HG03159 (cell line): ENCODE data around the gene MYBPHL.

Experiments used
- ATAC-seq: cut with Tn5 transposase; IDR thresholded peaks from one replicate; pipeline ENCODE4 v1.9.1; 2021; ENCODE audit warnings: mild to moderate bottlenecking, moderate library complexity; ENCODE audit not compliant: unreplicated experiment

Gene MYBPHL

DNA sequence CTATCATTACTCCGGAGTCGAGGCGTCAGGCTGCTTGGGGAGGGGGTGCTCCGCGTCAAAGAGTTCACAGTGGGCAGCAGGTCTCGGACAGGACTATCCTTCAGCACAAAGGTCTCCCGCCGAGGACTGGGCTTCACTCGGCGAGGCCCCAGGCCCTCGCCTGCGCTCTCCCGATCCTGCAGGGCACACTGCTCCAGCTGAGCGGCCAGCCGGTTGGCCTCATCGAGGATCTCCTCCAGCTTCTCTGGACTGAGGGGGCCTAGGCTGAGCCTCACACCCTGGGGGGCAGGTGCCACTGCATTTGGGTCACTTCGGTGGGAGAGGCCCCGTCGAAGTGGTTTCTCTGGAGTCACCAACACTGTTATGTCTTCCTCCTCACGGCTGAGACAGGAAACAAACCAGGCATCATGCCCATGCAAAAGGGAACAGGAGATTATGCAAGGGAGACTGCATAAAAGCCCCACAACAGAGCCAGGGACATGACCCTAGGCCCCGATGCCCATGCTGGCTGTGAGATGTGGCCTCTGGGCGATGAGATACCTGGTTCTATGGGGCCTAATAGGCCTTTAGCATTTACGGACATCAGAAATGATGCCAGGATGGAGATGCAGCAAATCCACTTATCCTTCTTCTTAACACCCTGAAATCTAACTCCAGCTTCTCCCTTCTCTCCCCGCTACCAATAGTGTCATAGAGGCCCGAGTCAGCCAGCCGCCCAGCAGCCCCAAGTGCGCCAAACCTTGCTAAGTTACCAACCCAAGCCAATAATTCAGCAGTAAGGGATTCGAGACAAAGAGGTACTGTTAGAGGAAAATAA is 24.9 kb downstream of the MYBPHL start:
- no peak for ATAC-seq

DNA sequence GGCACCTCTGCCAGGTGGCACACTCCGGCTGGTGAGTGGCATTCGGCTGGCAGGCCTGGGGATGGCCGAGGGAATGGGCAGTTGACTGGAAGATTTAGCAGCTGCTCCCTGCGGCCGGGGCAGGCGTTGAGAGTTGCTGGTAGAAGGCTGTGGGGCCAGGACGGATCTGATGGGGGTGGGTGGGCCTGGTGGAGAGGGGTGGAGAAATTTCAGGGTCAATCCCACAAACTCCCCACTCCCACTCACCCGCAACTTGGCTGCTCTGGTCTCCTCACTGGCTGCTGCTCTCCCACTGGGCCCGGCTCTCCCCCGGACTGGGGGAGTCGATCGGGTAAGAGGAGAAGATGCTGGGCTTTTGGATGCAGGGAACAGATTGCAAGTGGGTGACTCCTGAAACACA is 25.9 kb downstream of the MYBPHL start:
- no peak for ATAC-seq

DNA sequence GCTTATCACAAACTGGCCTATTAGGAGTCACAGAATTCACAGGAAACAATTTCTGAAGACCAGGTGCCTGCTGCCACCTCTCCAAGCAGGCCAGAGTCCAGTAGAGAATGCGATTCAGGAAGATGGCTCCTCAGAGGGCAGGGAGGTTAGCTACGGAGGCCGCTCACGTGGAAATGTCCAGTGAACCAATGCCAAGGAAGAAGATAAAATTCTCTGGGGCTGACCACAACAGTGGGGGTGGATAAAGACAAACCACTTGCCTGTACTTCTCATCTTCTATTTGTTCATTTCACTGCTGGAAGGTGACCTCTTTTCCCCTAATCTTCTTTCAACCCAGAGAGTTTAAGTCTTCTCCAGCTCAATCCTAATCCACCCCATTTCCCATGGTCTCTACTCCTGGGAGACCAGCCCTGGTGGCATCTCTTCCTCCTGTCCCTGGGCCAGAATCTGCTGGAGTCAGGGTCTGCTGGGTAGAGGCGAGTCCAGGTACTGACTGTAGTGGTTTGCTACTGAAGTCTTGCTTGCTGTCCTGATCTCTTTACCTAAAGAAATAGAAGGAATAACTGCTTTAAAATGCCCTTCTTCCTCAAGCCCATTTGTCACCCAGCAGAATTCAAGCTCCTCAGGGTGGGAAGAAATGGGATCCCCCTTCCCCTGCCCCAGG is 27.1 kb downstream of the MYBPHL start:
- ATAC-seq: no peak

DNA sequence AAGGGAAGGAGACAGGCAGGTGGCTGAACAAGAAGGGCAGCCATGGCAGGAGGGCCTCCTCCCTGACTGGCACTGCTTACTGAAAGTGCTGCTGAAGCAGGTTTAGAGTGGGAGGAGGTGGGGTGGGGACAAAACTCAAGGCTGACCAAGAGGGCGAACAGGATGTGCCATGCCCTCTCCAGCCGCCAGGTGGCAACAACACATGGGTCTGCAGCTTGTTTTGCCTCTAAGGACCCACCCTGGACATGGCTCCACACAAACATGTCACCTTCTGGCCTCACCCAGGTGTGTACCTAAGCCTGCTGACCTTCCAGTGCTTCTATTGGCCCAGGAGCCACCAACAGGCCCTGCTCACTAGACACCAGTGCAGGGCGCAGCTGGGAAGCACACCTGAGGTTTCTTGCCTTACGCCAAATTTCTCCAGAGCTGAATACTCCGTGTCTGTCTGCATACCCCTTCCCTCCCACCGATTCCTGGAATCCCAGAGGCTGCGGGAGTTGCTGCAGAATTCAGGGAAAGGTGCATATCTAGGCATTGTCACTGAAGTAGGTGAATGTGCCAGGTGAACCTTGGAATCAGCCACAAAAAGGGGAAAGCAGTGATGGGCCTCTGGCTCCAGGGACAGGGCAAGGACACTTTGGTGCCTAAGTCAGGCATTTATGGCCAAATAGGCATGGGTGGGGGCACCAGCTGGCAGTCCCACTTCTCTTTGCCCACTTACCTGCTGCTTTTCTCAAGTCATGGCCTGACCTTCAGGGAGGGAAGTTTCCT is 29.2 kb downstream of the MYBPHL start:
- peak; percentile 66 for ATAC-seq

DNA sequence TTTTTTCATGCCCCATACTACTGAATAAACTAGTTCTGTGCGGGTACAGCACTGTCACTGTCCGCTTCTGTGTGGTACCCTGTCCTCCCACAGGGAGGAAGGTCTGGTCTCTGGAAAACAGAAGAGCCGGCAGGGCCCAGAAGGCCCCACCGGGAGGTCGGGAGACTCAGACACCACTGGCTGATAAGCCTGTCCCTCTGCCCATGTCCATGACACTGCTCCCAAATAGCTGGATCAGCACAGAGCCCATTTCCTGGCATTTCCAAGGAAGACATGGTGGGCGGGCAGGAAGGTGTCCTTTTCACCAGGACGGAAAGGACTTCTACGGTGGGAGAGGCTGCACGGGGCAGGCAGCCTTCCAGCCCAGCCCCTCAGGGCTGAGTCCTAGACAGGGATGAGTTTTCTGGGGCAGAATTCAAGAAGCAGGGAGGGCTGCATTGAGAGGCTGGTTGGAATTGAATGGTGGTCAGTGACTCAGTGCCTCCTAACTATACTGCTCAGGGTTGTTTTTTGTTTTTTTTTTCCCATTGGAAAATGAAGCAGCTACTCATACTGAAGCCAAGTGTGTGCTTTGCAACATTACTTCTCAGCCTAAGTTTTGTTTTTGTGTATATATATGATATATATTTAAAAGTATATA is 31.0 kb downstream of the MYBPHL start:
- ATAC-seq: no peak

DNA sequence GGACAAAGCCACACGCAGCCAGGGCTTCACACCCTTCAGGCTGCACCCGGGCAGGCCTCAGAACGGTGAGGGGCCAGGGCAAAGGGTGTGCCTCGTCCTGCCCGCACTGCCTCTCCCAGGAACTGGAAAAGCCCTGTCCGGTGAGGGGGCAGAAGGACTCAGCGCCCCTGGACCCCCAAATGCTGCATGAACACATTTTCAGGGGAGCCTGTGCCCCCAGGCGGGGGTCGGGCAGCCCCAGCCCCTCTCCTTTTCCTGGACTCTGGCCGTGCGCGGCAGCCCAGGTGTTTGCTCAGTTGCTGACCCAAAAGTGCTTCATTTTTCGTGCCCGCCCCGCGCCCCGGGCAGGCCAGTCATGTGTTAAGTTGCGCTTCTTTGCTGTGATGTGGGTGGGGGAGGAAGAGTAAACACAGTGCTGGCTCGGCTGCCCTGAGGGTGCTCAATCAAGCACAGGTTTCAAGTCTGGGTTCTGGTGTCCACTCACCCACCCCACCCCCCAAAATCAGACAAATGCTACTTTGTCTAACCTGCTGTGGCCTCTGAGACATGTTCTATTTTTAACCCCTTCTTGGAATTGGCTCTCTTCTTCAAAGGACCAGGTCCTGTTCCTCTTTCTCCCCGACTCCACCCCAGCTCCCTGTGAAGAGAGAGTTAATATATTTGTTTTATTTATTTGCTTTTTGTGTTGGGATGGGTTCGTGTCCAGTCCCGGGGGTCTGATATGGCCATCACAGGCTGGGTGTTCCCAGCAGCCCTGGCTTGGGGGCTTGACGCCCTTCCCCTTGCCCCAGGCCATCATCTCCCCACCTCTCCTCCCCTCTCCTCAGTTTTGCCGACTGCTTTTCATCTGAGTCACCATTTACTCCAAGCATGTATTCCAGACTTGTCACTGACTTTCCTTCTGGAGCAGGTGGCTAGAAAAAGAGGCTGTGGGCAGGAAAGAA is 32.0 kb downstream of the MYBPHL start:
- no peak for ATAC-seq

DNA sequence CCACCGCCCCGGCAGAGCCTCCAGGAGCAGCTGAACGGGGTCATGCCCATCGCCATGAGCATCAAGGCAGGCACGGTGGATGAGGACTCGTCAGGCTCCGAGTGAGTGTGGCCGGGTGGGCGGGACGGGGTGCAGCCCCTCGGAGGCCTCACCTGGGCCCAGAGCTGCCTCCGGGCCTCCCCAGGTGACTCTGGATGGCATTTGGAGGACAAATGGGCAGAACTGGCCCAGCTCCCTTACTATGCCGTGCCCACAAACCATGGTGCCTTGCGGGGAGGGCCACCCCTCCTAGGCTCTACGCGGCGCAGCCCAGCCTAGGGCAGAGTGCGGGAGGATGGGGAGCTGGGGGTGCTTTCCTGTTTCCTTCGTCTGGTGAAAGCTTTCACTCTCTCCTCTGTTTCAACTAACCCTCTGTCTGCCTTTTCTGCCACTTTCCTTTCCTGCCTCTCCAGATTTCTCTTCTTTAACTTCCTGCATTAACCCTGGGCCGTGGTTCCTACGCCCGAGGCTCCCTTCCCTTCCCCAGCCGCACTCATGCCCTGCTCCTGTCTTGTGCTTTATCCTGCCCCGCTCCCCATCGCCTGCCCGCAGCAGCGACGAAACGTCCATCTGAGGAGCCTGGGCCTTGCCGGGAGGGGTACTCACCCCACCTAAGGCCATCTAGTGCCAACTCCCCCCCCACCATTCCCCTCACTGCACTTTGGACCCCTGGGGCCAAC is 33.1 kb downstream of the MYBPHL start:
- no peak for ATAC-seq

DNA sequence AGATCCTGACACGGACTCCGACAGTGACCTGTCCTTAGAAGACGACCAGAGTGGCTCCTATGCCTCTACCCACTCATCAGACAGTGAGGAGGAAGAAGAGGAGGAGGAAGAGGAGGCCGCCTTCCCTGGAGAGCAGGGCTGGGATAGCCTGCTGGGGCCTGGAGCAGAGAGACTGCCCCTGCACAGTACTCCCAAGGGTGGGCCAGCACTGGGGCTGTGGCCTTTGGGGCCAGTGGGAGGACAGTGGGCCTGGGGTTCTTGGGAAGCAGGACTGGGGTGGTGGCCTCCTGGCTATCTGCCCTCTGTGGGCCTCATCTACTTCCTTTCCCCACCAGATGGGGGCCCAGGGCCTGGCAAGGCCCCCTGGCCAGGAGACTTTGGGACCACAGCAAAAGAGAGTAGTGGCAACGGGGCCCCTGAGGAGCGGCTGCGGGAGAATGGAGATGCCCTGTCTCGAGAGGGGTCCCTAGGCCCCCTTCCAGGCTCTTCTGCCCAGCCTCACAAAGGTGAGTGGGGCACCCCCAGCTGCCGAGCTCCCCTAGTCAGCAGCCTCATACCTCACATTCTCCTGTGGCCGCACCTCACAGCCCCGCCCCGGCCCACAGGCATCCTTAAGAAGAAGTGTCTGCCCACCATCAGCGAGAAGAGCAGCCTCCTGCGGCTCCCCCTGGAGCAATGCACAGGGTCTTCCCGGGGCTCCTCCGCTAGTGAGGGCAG is 33.8 kb downstream of the MYBPHL start:
- no peak for ATAC-seq

DNA sequence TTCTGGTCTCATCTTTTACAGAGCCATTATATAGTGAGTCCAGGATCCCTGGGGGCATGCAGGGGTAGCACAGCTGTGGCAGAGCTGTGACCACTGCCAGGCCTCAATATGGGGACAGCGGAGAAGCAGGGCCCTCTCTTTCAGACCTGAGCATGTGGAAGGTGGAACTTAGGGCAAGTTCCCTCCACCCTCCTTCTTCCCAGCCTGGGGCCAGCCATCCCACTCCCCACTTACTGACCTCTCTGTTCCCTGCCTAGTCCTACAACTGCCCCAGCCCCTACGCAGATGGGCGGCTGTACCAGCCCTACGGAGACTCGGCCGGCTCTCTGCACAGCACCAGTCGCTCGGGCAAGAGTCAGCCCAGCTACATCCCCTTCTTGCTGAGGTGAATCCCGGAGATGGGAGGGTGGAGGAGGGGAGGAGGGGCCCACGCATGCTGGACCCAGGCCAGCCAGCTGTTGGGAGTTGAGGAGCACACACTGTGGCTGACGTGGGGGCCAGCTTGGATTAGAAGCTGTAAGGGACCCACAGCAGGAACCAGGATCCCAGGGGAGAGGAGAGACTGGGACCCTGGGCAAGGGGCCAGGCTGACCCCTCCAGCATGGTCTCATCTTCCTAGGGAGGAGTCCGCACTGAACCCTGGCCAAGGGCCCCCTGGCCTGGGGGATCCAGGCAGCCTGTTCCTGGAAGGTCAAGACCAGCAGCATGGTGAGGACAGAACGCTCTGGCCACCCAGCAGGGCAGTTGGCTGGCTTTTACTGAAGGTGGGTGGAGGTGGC is 34.6 kb downstream of the MYBPHL start:
- ATAC-seq: no peak

DNA sequence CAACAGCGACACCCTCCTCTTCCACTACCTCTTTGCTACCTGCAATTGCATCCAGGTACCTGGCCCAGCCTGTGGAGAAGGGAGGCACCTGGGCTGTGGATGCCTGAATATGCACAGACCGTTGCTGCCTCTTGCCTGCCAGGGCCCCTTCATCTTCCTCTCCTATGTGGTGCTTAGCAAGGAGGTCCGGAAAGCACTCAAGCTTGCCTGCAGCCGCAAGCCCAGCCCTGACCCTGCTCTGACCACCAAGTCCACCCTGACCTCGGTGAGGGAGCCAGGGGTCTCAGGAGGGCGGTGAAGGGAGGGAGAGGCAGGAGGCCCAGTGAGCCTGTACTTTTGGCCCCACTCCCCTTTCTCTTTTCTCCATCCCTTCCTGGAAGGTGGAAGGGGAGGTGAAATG is 35.4 kb downstream of the MYBPHL start:
- no peak for ATAC-seq

DNA sequence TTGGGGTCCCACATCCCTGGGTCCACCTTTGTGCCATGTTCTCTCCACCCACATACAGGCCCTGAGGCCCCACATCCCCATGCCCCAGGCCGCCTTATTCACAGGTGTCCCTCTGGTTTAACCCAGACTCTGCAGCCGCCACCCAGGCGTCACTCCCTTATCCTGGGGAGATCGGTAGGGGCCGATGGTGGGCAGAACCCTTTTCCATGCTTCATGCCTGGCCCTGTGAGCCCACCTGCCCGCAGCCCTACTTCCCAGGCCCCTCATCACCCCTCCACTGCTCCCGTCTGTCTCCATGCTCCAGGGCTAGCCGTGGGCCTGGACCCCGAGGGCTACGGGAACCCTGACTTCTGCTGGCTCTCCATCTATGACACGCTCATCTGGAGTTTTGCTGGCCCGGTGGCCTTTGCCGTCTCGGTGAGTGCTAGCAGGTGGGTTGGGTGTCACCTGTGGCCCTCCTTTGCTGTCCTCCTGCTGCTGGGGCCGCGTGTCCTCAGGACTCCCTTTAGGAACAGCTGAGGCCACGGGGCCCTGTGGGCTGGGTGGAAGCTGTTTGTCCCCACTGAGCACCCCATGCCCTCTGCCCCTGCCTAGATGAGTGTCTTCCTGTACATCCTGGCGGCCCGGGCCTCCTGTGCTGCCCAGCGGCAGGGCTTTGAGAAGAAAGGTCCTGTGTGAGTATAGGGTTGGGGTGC is 36.0 kb downstream of the MYBPHL start:
- ATAC-seq: no peak

DNA sequence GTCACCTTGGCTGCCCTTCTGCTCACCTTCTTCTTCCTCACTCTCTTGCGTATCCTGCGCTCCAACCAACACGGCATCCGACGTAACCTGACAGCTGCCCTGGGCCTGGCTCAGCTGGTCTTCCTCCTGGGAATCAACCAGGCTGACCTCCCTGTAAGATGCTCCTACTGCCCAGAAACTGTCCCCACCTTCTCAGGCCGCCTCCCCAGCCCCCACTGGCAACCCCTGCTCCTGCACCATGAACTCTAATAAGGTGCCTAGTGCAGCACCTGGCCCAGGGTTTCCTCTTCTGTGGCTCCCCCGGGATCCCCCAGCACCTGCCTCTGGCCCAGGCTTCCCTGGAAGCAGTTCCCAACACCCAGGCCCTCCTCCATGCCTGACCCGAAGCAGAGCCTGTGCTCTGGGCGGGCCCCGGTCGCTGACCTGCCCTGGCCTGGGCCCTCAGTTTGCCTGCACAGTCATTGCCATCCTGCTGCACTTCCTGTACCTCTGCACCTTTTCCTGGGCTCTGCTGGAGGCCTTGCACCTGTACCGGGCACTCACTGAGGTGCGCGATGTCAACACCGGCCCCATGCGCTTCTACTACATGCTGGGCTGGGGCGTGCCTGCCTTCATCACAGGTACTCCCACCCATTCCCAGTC is 36.7 kb downstream of the MYBPHL start:
- no peak for ATAC-seq

DNA sequence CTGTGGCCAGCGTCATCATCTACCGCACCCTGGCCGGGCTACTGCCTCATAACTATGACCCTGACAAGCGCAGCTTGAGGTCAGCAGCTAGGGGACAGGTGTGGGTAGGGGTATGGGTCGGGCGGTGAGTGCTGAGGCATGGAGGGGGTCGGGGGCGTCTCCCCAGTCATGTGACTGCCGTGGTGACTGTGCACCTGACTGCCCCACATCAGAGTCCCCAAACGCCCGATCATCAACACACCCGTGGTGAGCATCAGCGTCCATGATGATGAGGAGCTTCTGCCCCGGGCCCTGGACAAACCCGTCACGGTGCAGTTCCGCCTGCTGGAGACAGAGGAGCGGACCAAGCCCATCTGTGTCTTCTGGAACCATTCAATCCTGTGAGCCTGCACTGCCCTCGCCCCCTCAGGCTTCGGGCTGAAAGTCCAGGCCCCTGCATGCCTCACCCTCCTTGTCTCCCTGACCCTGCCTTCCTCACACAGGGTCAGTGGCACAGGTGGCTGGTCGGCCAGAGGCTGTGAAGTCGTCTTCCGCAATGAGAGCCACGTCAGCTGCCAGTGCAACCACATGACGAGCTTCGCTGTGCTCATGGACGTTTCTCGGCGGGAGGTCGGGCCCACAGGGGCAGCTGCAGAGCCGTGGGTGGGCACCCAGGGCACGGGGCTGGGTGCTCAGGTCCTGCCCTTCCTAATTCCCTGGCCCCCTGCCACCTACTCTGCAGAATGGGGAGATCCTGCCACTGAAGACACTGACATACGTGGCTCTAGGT is 37.4 kb downstream of the MYBPHL start:
- no peak for ATAC-seq

DNA sequence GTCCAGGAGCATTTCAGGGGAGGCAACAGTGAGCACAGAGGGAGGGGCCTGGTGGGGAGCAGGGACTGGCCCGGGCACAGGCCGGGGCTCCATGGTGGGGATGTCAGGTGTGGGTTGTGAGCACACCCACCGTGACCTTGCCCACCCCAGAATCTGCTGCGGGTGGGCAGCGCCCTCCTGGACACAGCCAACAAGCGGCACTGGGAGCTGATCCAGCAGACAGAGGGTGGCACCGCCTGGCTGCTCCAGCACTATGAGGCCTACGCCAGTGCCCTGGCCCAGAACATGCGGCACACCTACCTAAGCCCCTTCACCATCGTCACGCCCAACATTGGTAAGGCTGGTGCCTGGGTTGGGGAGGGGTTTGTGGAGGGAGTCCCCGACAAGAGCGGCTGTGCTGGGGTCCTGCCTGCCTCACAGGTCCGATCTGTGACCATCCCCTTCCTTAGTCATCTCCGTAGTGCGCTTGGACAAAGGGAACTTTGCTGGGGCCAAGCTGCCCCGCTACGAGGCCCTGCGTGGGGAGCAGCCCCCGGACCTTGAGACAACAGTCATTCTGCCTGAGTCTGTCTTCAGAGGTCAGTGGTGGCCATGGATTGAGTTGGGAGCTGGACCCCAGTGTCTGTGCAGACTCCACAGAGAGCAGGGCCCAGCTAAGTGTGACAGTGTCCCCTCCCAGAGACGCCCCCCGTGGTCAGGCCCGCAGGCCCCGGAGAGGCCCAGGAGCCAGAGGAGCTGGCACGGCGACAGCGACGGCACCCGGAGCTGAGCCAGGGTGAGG is 38.2 kb downstream of the MYBPHL start:
- no peak for ATAC-seq

DNA sequence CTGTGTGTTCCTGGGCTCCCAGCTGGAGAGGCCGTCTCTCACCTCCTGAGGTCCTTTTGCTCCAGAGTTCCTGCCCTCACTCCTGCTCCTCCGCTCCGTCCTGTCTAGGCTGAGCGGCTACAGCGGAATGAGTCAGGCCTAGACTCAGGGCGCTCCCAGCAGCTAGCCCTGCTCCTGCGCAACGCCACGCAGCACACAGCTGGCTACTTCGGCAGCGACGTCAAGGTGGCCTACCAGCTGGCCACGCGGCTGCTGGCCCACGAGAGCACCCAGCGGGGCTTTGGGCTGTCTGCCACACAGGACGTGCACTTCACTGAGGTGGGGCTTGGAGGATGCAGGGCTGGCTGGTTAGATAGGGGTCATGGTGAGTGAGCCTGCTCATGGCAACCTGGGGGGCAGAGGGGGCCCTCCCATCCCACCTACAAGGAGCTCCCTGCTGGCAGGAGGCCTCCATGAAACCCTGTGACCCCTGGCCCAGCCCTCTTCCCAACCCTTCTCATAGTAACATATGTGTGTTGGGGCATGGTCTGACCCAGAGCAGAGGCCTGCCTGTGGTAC is 39.0 kb downstream of the MYBPHL start:
- no peak for ATAC-seq
